Nephron progenitor cell (in vitro differentiated cells): ENCODE measurements around the gene DEPP1.
A peak's percentile ranks its signal among the peaks of the same experiment; 100 is the strongest.
"Not testable (repeated sequence)": the region's sequence is repeated elsewhere in the genome, so short reads cannot be mapped to it uniquely, and the experiment has no call there.

Experiments used
- DNase-seq: peaks from one replicate; pipeline ENCODE4 v3.0.0; 2021
- H3K27ac Mint-ChIP-seq: 2 replicates; pipeline ENCODE4 v1.8.0; 2021; ENCODE audit warnings: mild to moderate bottlenecking, moderate library complexity, mixed read lengths
- H3K27me3 Mint-ChIP-seq: 2 replicates; pipeline ENCODE4 v1.8.0; 2021; ENCODE audit warnings: mild to moderate bottlenecking, low read depth, mixed read lengths; ENCODE audit not compliant: poor library complexity
- H3K36me3 Mint-ChIP-seq: 2 replicates; pipeline ENCODE4 v1.8.0; 2021; ENCODE audit warnings: low read depth, mixed read lengths
- H3K4me1 Mint-ChIP-seq: 2 replicates; pipeline ENCODE4 v1.8.0; 2021; ENCODE audit warnings: mixed read lengths
- H3K4me3 Mint-ChIP-seq: 2 replicates; pipeline ENCODE4 v1.8.0; 2021; ENCODE audit warnings: mild to moderate bottlenecking, moderate library complexity, mixed read lengths
- H3K9me3 Mint-ChIP-seq: 2 replicates; pipeline ENCODE4 v1.8.0; 2021; ENCODE audit warnings: mild to moderate bottlenecking, moderate library complexity, mixed read lengths
- CTCF ChIP-seq: fragments of 200-600 bp; sonication (generic); IDR thresholded peaks from 2 replicates; pipeline ENCODE4 v1.5.0; 2021; ENCODE audit warnings: antibody characterized with exemption

Gene DEPP1, protein sequence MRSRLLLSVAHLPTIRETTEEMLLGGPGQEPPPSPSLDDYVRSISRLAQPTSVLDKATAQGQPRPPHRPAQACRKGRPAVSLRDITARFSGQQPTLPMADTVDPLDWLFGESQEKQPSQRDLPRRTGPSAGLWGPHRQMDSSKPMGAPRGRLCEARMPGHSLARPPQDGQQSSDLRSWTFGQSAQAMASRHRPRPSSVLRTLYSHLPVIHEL

GRCh38 chr10:44978570-44979280 lies at the start of gene DEPP1:
Gene DEPP1 (minus strand): TSS chr10:44978809. CDS start chr10:44978030, 779 bp downstream.
- peak; percentile 93 for DNase-seq
- H3K9me3 Mint-ChIP-seq: no peaks in the 10 kb centered on the region
- H3K27me3 Mint-ChIP-seq: no peaks in the 10 kb centered on the region
- TF ChIP-seq CTCF: no peak
- H3K4me1 Mint-ChIP-seq: peaks cover 66% of the 10 kb centered on the region
- H3K27ac Mint-ChIP-seq: peak within 1 kb of the TSS; percentile 94
- peak within 1 kb of the TSS; percentile 83 for H3K4me3 Mint-ChIP-seq
- no peaks in the 10 kb centered on the region for H3K36me3 Mint-ChIP-seq

- no peaks in the 10 kb centered on the region for H3K36me3 Mint-ChIP-seq
- peaks cover 4% of the 10 kb centered on the region for H3K27me3 Mint-ChIP-seq
- no peak for DNase-seq
- no peaks in the 10 kb centered on the region for H3K4me1 Mint-ChIP-seq
- H3K9me3 Mint-ChIP-seq: peaks cover 15% of the 10 kb centered on the region
- no peak overlapping the region for H3K27ac Mint-ChIP-seq
- TF ChIP-seq CTCF: no peak
- H3K4me3 Mint-ChIP-seq: no peak overlapping the region
Measured at GRCh38 chr10:45023426-45023825, 44.8 kb upstream of the DEPP1 start.

- no peak for TF ChIP-seq CTCF
- H3K36me3 Mint-ChIP-seq: peaks cover 14% of the 10 kb centered on the region
- peaks cover 4% of the 10 kb centered on the region for H3K27me3 Mint-ChIP-seq
- H3K4me1 Mint-ChIP-seq: no peaks in the 10 kb centered on the region
- no peak overlapping the region for H3K27ac Mint-ChIP-seq
- H3K9me3 Mint-ChIP-seq: peaks cover 36% of the 10 kb centered on the region
- no peak overlapping the region for H3K4me3 Mint-ChIP-seq
- no peak for DNase-seq
Measured at GRCh38 chr10:45015590-45015989, 37.0 kb upstream of the DEPP1 start.

DNA sequence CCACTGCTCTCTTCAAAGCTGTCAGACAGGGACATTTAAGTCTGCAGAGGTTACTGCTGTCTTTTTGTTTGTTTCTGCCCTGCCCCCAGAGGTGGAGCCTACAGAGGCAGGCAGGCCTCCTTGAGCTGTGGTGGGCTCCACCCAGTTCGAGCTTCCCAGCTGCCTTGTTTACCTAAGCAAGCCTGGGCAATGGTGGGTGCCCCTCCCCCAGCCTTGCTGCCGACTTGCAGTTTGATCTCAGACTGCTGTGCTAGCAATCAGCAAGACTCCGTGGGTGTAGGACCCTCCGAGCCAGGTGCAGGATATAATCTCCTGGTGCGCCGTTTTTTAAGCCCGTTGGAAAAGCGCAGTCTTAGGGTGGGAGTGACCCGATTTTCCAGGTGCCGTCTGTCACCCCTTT lies 35.9 kb upstream of the DEPP1 start:
- not testable (repeated sequence) for H3K4me1 Mint-ChIP-seq, H3K4me3 Mint-ChIP-seq, H3K27ac Mint-ChIP-seq, DNase-seq, H3K27me3 Mint-ChIP-seq
- H3K36me3 Mint-ChIP-seq: peaks cover 14% of the 10 kb centered on the region
- H3K9me3 Mint-ChIP-seq: peaks cover 36% of the 10 kb centered on the region

- H3K4me3 Mint-ChIP-seq: no peak overlapping the region
- H3K9me3 Mint-ChIP-seq: peaks cover 30% of the 10 kb centered on the region
- peak; percentile 27 for DNase-seq
- H3K4me1 Mint-ChIP-seq: no peaks in the 10 kb centered on the region
- no peak overlapping the region for H3K27ac Mint-ChIP-seq
- peak; percentile 74 for TF ChIP-seq CTCF
- peaks cover 31% of the 10 kb centered on the region for H3K36me3 Mint-ChIP-seq
- H3K27me3 Mint-ChIP-seq: peaks cover 6% of the 10 kb centered on the region
Measured at GRCh38 chr10:45008524-45009161, 30.0 kb upstream of the DEPP1 start.

GRCh38 chr10:45006276-45007030 lies 27.8 kb upstream of the DEPP1 start:
- peaks cover 12% of the 10 kb centered on the region for H3K4me1 Mint-ChIP-seq
- H3K9me3 Mint-ChIP-seq: peaks cover 39% of the 10 kb centered on the region
- H3K36me3 Mint-ChIP-seq: peaks cover 52% of the 10 kb centered on the region
- no peak for DNase-seq
- H3K27me3 Mint-ChIP-seq: peaks cover 4% of the 10 kb centered on the region
- no peak overlapping the region for H3K27ac Mint-ChIP-seq
- H3K4me3 Mint-ChIP-seq: no peak overlapping the region
- no peak for TF ChIP-seq CTCF
